ENCODE measurements around the gene KCTD4. TPM values are rescaled to one million over a fixed set of nuclear protein-coding genes. Genes with fewer than 3 reads are reported as not detected.
"Not testable (repeated sequence)": the region's sequence is repeated elsewhere in the genome, so short reads cannot be mapped to it uniquely, and the experiment has no call there.

The KCTD4 gene
- total RNA-seq, 1 donor from 2014 or later: 0.64 TPM

- Histone ChIP-seq H3K4me2 (ENCODE audit: low read length) (no peak overlapping the region), H3K4me1 (ENCODE audit: insufficient read depth, low read length) (peaks cover 22% of the 10 kb centered on the region), H3K9me3 (ENCODE audit: insufficient read depth, low read depth, low read length) (no peaks in the 10 kb centered on the region), H3K36me3 (ENCODE audit: insufficient read depth, low read length) (no peaks in the 10 kb centered on the region), H3K79me2 (ENCODE audit: insufficient read depth, low read length) (peaks cover 30% of the 10 kb centered on the region), H3K27me3 (ENCODE audit: insufficient read depth, low read length) (no peaks in the 10 kb centered on the region), H3K4me3 (ENCODE audit: insufficient read depth, low read depth, low read length) (no peak overlapping the region), H3K9ac (ENCODE audit: low read length) (no peak overlapping the region), H2AFZ (ENCODE audit: low read depth, low read length) (no peak overlapping the region), H3K27ac (ENCODE audit: low read depth, low read length) (no peak overlapping the region), H4K20me1 (ENCODE audit: insufficient read depth, low read length) (no peaks in the 10 kb centered on the region)
- DNase-seq (ENCODE audit: low read depth) (no peak), FAIRE-seq (no peak)
- Mint-ChIP-seq H3K4me3 (ENCODE audit: unreplicated experiment) (no peak overlapping the region), H3K36me3 (ENCODE audit: low read depth, unreplicated experiment) (peaks cover 7% of the 10 kb centered on the region), H3K9me3 (ENCODE audit: unreplicated experiment) (no peaks in the 10 kb centered on the region), H3K27me3 (ENCODE audit: low read depth, unreplicated experiment) (no peaks in the 10 kb centered on the region), H3K4me1 (ENCODE audit: low read depth, unreplicated experiment) (peaks cover 33% of the 10 kb centered on the region), H3K27ac (ENCODE audit: unreplicated experiment) (no peak overlapping the region)
- TF ChIP-seq CTCF (IDR thresholded peaks at IDR 0.05; ENCODE audit: insufficient read depth, low read depth, low read length): no peak
- no peak for TF ChIP-seq EZH2 (IDR thresholded peaks at IDR 0.05; ENCODE audit: insufficient read depth, low read length)
These were observed 9.0 kb downstream of the KCTD4 start for GRCh38 chr13:45191874-45192273.

- H3K4me1 ChIP-seq (ENCODE audit: insufficient read depth, low read length); H3K4me3 Mint-ChIP-seq (ENCODE audit: unreplicated experiment); H3K4me2 ChIP-seq (ENCODE audit: low read length); H3K27ac Mint-ChIP-seq (ENCODE audit: unreplicated experiment); H2AFZ ChIP-seq (ENCODE audit: low read depth, low read length); H3K9me3 Mint-ChIP-seq (ENCODE audit: unreplicated experiment); H3K27me3 Mint-ChIP-seq (ENCODE audit: low read depth, unreplicated experiment); H3K4me3 ChIP-seq (ENCODE audit: insufficient read depth, low read depth, low read length); H3K36me3 ChIP-seq (ENCODE audit: insufficient read depth, low read length); H3K27me3 ChIP-seq (ENCODE audit: insufficient read depth, low read length); H3K9ac ChIP-seq (ENCODE audit: low read length); H3K9me3 ChIP-seq (ENCODE audit: insufficient read depth, low read depth, low read length); H3K27ac ChIP-seq (ENCODE audit: low read depth, low read length); H3K36me3 Mint-ChIP-seq (ENCODE audit: low read depth, unreplicated experiment); H4K20me1 ChIP-seq (ENCODE audit: insufficient read depth, low read length): not testable (repeated sequence)
- peaks cover 27% of the 10 kb centered on the region for H3K79me2 ChIP-seq (ENCODE audit: insufficient read depth, low read length)
- FAIRE-seq: peak; percentile 78
- peaks cover 15% of the 10 kb centered on the region for H3K4me1 Mint-ChIP-seq (ENCODE audit: low read depth, unreplicated experiment)
- peak; percentile 85 for DNase-seq (ENCODE audit: low read depth)
These were observed 11.3 kb downstream of the KCTD4 start for GRCh38 chr13:45189511-45189910.

GRCh38 chr13:45189077-45189476, 11.8 kb downstream of the KCTD4 start:
- H3K36me3 ChIP-seq (ENCODE audit: insufficient read depth, low read length); H2AFZ ChIP-seq (ENCODE audit: low read depth, low read length); H3K36me3 Mint-ChIP-seq (ENCODE audit: low read depth, unreplicated experiment); H3K4me1 ChIP-seq (ENCODE audit: insufficient read depth, low read length); H3K4me3 Mint-ChIP-seq (ENCODE audit: unreplicated experiment); H3K27me3 ChIP-seq (ENCODE audit: insufficient read depth, low read length); DNase-seq (ENCODE audit: low read depth); FAIRE-seq; H3K9me3 ChIP-seq (ENCODE audit: insufficient read depth, low read depth, low read length); H3K4me3 ChIP-seq (ENCODE audit: insufficient read depth, low read depth, low read length); H3K27ac ChIP-seq (ENCODE audit: low read depth, low read length); H4K20me1 ChIP-seq (ENCODE audit: insufficient read depth, low read length); H3K4me2 ChIP-seq (ENCODE audit: low read length); H3K9me3 Mint-ChIP-seq (ENCODE audit: unreplicated experiment); H3K9ac ChIP-seq (ENCODE audit: low read length); H3K27me3 Mint-ChIP-seq (ENCODE audit: low read depth, unreplicated experiment): not testable (repeated sequence)
- Mint-ChIP-seq H3K4me1 (ENCODE audit: low read depth, unreplicated experiment) (peaks cover 10% of the 10 kb centered on the region), H3K27ac (ENCODE audit: unreplicated experiment) (peak overlapping the region; percentile 26)
- peaks cover 25% of the 10 kb centered on the region for H3K79me2 ChIP-seq (ENCODE audit: insufficient read depth, low read length)

- Mint-ChIP-seq H3K27me3 (ENCODE audit: low read depth, unreplicated experiment) (no peaks in the 10 kb centered on the region), H3K4me1 (ENCODE audit: low read depth, unreplicated experiment) (peaks cover 16% of the 10 kb centered on the region), H3K4me3 (ENCODE audit: unreplicated experiment) (no peak overlapping the region), H3K36me3 (ENCODE audit: low read depth, unreplicated experiment) (peaks cover 15% of the 10 kb centered on the region), H3K9me3 (ENCODE audit: unreplicated experiment) (no peaks in the 10 kb centered on the region), H3K27ac (ENCODE audit: unreplicated experiment) (no peak overlapping the region)
- no peaks in the 10 kb centered on the region for H3K9me3 ChIP-seq (ENCODE audit: insufficient read depth, low read depth, low read length)
- H4K20me1 ChIP-seq (ENCODE audit: insufficient read depth, low read length): no peaks in the 10 kb centered on the region
- peaks cover 38% of the 10 kb centered on the region for H3K79me2 ChIP-seq (ENCODE audit: insufficient read depth, low read length)
- TF ChIP-seq EZH2 (IDR thresholded peaks at IDR 0.05; ENCODE audit: insufficient read depth, low read length) (no peak), CTCF (IDR thresholded peaks at IDR 0.05; ENCODE audit: insufficient read depth, low read depth, low read length) (no peak)
- DNase-seq (ENCODE audit: low read depth) (no peak), FAIRE-seq (no peak)
- H3K27ac ChIP-seq (ENCODE audit: low read depth, low read length): no peak overlapping the region
- no peak overlapping the region for H2AFZ ChIP-seq (ENCODE audit: low read depth, low read length)
- H3K4me2 ChIP-seq (ENCODE audit: low read length): no peak overlapping the region
- H3K9ac ChIP-seq (ENCODE audit: low read length): no peak overlapping the region
- H3K27me3 ChIP-seq (ENCODE audit: insufficient read depth, low read length): no peaks in the 10 kb centered on the region
- H3K4me1 ChIP-seq (ENCODE audit: insufficient read depth, low read length): peaks cover 6% of the 10 kb centered on the region
- H3K36me3 ChIP-seq (ENCODE audit: insufficient read depth, low read length): no peaks in the 10 kb centered on the region
- no peak overlapping the region for H3K4me3 ChIP-seq (ENCODE audit: insufficient read depth, low read depth, low read length)
These were observed 15.6 kb downstream of the KCTD4 start for GRCh38 chr13:45185286-45185685.
